ENCODE results near the gene ESRRA. TPM values are rescaled to one million over a fixed set of nuclear protein-coding genes. Genes with fewer than 3 reads are reported as not detected.
A peak's percentile ranks its signal among the peaks of the same experiment; 100 is the strongest.
"Not testable (repeated sequence)": the region's sequence is repeated elsewhere in the genome, so short reads cannot be mapped to it uniquely, and the experiment has no call there.

ESRRA gene
- total and polyA plus RNA-seq, 2 of the 4 experiments (the other 2 are of a cell fraction): 10.2 to 15.0 TPM

GRCh38 chr11:64323984-64324383, 18.7 kb downstream of the ESRRA start:
- dilution Hi-C loops (cut with HindIII; ENCODE audit: low sequenced_read_pairs, unreplicated experiment); POLR2A ChIA-PET (ENCODE audit: unreplicated experiment); H3K9me3 ChIP-seq (ENCODE audit: control insufficient read depth, insufficient read depth, low read length); H4K91ac ChIP-seq (ENCODE audit: insufficient read depth, low read depth, low read length); H2AFZ ChIP-seq (replicated peaks; ENCODE audit: low read length, poor library complexity); H2BK120ac ChIP-seq (ENCODE audit: low read depth, low read length); H3K14ac ChIP-seq (replicated peaks; ENCODE audit: low read depth, low read length); H3K4ac ChIP-seq (ENCODE audit: low read depth, low read length); H4K5ac ChIP-seq (ENCODE audit: low read depth, low read length); H3K27ac ChIP-seq (ENCODE audit: insufficient read depth, low read length); intact Hi-C loops (cut with micrococcal nuclease); in situ Hi-C loops (cut with MboI; ENCODE audit: low sequenced_read_pairs); H2BK15ac ChIP-seq (ENCODE audit: low read depth, low read length); H3K4me3 ChIP-seq (ENCODE audit: insufficient read depth, low read depth, low read length); H3K23ac ChIP-seq (ENCODE audit: low read depth, low read length); DNase-seq; H3K56ac ChIP-seq (ENCODE audit: extremely low read depth, insufficient read depth, low read length); BruUV-seq (replicated peaks); H3K4me1 ChIP-seq (ENCODE audit: control insufficient read depth, insufficient read depth, low read length); ATAC-seq (ENCODE audit: low read depth); H2BK5ac ChIP-seq (ENCODE audit: low read depth, low read length, poor library complexity, severe bottlenecking); H3K4me2 ChIP-seq (ENCODE audit: low read depth, low read length); H4K20me1 ChIP-seq (ENCODE audit: insufficient read depth, low read length); H3K9ac ChIP-seq (ENCODE audit: low read depth, low read length); H2AK5ac ChIP-seq (ENCODE audit: low read depth, low read length); H4K8ac ChIP-seq (ENCODE audit: low read depth in 2 of 2, low read length in 2 of 2); H3K18ac ChIP-seq (ENCODE audit: low read depth, low read length); H2BK20ac ChIP-seq (ENCODE audit: low read depth, low read length); H3K27me3 ChIP-seq (ENCODE audit: control insufficient read depth, insufficient read depth, low read length): not testable (repeated sequence)
- Histone ChIP-seq H3K79me1 (ENCODE audit: low read depth in 1 of 2, low read length in 2 of 2) (peaks cover 4 to 16% of the 10 kb centered on the region in 2 experiments), H3K9me1 (ENCODE audit: insufficient read depth, low read length) (peaks cover 12% of the 10 kb centered on the region), H3K36me3 (ENCODE audit: control insufficient read depth, insufficient read depth, low read length) (peaks cover 22% of the 10 kb centered on the region), H2AK9ac (replicated peaks; ENCODE audit: low read depth, low read length, poor library complexity) (peak overlapping the region; percentile 50)
- WGBS, 2 experiments (ENCODE audit: extremely low coverage in 2 of 2, insufficient read length in 1 of 2): 68% methylated on average over 2 of the region's 4 CpGs; no CpG with 5 or more reads in 1 of the 2 experiments
- CTCF ChIA-PET: interaction anchor here (1.5 kb wide), 1 partner anchor 23 kb away, joined by 5 read pairs; no protein-coding TSS in a partner anchor

All from IMR-90 (cell line).